HG03045 (cell line): ENCODE measurements around the gene PEMT.

Source experiments
- ATAC-seq: cut with Tn5 transposase; IDR thresholded peaks from one replicate; pipeline ENCODE4 v1.9.1; 2021; ENCODE audit warnings: mild to moderate bottlenecking, moderate library complexity; ENCODE audit not compliant: unreplicated experiment

Gene PEMT

DNA sequence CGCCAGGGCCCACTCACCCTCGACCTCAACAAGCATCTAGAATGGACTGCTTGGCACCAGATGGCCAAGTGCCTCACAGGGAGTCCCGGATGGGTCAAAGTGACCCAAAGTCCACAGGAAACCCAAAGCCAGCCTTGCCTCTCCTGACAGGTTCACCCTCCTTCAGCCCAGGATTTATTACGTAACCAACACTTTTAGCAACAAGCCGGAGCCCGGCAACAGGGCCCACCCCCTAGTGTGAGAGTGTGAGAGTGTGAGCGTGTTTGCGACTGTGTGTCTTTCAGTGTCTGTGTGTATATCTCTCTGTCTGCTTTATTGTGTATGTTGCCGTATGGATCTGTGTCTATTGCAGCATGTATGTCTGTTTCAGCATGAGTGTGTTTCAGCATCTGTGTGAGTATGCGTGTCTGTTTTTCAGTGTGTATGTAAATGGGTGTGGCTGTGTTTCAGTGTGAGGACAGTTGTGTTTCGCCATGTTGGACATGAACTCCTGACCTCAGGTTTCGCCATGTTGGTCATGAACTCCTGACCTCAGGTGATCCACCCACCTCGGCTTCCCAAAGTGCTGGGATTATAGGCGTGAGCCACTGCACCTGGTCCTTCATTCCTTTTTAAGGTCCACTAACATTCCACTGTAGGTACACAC is 13.7 kb upstream of the PEMT start:
- ATAC-seq: no peak

DNA sequence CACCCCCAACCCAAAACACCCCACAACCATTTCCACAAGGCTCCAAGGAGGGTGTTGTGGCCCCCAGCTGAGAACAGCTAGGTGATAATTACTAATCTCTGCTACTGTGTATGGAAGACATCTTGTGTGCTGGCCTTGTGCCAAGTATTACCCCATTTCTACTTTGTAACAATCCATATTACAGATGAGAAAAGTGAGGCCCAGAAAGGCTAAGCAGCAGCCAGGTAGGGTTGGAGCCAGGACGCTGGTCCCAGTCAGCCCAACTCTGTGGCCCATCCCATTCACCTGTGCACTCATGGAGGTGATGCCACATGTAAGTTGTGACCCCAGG is 12.4 kb upstream of the PEMT start:
- ATAC-seq: no peak

DNA sequence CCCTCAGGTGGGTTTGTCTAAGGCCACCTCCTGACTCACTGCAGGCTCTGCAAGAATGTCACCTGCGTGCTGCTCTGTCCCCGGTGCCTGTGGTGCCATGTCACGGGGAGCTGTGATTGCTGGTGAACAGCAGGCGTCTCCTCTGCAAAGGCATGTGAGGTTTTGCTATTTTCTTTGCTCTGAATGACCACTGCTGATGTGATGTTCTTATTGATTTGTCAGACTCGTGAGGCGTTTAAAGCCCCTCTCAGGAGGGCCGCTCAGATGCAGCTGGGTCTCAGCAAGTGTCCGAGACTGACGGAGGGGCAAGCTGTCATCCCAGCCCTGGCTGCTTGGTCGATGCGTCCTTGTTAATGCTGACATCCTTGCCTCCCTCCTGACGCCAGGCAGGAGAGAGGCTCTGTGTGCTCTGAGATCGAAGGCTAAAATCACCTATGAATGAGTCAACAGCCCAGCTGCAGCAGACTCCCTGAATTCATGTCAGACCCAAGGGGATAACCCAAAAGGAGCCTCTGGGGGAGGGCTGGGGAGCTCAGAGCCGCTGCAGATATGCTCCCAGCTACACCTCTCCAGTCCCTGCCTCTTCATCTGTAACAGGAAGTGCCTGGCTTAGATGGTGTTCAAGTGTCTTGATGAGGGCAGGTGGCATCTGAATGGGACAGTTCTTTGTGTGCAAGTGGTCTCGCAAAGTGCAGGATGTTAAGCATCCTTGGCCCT is 11.8 kb upstream of the PEMT start:
- ATAC-seq: no peak

DNA sequence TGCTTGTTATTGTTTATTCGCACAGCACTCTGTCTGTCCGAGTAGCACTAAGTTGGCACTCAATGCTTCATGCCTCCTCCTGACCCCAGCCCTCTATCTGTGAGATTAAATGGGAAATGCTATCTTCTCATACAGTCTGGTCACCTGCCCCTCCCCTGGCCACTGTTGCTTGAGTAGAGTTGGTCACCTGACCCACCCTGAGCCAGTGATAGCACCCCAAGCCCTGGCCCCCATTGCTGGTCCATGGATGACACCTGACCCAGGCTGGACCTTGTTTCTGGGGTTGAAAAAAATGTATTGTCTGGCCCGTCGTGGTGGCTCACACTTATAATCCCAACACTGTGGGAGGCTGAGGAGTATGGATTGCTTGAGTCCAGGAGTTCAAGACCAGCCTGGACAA is 8.5 kb upstream of the PEMT start:
- ATAC-seq: no peak

DNA sequence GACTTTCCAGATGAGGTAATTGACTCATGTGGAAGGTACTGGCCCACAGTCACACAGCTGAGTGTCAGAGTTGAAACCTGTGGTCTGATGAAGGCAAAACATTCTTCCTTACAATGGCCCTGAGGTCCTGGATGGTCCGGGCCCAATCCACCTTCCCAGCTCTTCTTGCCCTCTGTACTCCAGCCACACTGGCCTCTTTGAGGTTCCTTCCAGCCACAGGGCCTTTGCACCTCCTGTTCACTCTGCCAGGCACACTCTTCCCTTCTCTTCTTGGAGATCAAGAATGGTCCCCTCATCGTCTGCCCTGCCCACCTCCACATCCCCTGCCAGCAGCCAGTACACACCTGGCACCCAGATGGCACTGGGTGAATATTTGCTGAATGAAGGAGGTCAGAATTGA is 6.5 kb upstream of the PEMT start:
- no peak for ATAC-seq

DNA sequence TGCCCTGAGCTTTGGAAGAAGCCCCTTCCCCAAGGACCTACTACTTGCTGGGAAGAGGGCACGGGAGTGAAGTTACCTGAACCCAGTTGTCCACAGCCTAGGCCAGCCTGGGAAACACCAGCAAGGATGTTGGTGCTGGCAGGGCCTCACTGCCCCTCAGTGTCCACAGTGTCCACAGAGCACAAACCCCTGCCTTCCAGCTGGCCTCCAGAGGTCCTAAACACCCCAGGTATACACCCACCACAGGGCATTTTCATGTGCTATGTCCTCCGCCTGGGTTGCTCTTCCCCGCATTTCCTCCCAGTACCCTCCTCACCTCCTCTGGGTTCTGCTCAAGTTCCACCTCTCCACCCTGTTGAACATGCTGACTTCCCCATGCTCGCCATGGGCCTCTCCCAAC is 4.2 kb upstream of the PEMT start:
- no peak for ATAC-seq

DNA sequence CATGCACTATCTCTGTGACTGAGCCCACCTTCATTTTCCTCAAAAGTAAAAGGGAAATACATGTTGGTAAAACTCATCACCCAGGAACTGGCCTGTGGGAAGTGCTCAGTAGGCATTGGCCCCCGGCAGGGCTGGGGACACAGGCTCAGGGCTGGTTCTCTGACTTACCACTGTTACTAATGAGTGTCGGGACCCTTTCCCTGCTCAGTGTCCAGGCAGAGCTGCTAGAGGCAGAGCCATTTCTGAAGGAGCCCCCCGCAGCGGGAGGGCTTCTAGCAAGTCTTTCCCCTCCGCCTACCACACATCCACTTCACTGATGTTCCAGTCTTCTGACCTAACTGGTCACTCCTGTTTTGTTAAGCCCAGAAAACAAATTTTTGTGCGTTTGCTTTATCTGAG is 1.7 kb upstream of the PEMT start:
- no peak for ATAC-seq

DNA sequence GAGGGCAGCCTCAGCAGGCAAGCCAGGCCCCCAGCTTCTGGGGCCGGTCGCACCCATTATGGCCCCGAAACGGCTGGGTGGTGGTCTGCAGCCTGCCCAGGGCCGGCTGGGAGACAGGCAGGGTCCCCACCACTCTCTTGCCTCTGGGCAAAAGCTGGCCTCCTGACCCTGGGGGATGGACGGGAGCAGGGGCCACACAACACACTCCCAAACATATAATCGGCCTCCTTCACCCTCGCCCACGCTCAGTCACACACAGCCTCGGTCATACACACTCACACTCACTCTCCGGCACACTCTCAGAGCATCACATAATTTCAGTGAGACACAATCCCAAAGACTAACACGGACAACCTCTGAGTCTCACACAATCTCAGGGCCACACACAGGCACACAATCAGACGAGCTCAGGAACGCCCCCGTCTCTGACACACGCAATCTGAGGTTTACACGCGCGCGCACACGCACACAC is 589 bp downstream of the PEMT start:
- ATAC-seq: peak; percentile 1

DNA sequence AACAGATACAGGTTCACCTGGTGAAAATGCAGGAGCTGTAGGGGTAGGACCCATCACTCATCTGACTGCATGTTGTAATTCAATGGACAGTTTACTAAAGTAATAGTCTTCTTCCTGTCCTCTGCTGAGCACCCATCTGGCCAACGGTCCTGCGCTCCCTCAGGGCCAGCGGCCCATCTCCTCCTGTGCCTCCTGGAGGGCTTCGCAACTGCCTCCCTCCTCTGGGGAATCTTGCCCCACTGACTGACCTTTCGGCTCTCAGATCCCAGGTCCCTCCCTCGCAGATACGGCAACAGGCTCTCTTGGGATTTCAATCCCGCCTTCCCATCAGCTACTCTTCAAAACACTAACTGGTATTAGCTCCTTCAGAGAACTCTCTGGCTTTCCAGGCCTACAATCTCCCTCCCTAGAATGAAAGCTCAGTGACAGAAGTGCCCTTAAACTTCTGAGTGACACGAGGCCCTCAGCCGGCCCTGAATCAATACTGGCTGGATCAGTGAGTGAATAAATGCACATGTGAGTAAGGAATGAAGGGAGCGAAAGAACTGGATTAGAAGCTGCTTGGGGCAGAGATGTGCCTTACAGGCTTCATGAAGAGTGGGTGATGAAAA is 1.3 kb downstream of the PEMT start:
- ATAC-seq: no peak

DNA sequence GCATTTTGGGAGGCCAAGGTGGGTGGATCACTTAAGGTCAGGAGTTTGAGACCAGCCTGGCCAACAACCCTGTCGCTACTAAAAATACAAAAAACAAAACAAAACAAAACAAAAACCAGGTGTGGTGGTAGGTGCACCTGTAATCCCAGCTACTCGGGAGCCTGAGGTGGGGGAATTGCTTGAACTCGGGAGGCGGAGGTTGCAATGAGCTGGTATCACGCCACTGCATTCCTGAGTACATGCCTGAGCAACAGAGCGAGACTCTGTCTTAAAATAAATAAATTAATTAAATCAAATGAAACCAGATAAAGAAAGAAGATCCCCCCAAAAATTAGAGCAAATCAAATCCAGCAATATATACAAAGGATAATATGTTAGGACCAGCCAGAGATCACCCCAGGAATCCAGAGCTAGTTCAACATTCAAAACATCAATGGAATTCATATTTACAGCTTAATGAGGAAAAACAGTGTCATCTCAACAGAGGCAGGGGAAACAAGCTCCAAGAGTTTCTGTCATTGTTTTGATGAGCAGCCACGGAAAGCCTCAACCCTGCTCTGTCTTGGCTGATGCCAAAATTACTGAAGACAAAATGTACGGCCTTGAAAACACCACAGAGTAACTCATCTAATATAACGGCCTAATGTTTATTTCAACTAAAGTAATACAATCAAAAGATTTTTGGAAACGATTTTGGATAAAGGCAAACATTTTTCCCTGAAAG is 3.7 kb downstream of the PEMT start:
- ATAC-seq: no peak

DNA sequence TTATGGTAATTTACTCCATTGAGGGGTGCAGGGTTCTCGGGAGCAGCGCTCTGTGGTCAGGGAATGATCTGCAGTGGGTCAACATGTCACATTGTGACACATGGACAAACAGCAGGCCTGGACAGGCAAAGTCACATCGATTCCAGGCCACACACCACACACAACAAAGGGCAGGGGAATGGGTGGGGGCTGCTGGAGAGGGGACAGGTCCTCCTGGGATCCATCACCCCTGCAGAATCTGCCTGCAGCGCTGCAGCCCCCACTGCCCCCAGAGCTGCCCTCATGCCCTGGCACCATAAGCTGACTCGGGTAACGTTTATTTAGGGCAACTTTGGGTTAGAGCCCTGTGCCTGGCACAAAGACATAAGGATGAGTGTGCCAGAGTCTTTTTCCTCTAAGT is 9.1 kb downstream of the PEMT start:
- ATAC-seq: no peak

DNA sequence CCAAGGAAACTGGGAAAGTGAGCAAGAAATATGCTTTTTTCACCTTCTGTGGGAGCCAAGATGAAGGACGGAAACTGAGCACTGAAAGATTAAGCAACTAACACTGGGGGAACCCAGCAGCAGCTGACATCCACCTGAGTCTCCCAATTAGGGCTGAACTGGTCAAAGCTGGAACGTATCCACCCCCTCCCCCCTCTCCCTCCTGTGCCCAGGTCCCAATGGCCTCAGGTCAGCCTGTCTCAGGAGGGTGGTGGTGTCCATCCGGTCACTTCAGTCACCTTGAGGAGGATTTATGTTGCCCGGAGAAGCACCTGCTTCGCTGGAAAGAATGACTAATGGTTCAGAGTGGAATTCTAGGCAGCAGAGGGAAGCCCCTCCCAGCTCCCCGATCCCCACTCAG is 10.0 kb downstream of the PEMT start:
- no peak for ATAC-seq

DNA sequence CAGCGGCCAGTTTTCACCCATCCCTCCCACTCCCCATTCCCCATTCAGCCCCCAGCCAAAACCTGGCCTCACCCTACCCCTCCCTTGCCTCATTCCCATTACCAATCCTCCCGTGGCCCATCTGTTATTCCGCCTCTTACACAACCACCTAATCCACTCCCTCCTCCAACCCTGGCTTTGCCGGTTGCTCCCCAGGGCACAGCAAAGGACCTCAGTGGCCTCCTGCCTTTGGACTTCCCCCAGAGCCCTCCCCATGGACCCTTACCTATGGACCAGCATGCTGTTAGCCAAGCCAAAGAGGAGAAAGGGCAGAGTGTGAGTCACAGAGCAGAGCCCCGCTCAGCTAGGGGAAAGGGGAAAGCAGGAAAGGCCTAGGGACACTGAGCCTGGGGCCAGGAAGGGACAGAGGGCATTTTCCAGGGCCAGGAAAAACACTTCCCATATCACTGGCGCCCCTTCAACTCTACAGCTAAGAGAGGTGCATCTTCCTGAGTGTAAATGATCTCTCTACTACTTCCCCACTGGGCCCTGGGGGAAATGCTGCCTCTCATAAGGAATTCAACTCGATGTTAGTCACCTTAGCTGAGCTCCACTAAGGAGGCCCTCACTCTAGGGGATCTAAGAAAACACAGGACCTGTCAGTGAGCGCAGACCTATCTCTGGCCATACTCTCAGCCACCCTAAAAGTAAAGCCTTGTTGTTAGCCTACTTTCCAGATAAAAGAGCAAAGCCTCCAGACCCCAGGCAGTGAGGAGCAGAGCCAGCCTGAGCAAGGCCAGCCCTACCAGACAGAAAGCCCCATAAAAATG is 10.6 kb downstream of the PEMT start:
- no peak for ATAC-seq

DNA sequence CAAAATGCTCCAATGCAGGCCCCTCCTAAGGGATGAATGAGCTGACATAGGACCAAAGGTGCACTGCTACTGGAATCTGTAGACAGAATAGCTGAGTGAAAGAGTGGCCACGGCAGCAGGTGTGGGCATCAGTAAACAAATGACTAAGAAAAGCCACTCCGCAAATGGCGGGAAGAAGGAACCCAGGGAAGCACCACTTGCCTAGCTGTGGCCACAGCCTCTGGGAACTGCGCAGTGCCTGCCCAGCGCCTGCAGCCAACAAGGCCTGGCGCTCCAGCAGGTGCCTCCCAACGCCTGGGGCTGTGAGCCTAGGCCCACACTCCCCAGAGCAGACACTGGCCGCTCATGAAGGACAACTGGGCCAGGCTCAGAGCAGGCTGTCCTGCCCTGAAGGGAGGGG is 11.8 kb downstream of the PEMT start:
- ATAC-seq: no peak

DNA sequence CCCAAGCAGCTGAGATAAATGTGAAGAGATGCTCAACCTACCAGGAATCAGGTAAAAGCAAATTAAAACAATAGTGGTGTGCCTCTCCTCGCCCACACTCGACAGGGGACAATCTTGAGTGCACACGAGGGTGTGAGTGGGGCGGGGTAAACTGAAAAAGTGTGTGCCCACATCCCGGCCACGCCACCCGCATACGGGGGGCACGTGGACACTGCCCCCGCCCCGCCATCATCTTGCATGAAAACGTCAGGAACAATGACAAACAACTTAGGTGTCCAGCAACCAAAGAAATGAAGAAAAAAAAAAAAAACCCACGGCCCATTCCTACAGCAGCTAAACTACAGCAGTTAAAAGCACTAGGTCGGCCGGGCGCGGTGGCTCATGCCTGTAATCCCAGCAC is 14.1 kb downstream of the PEMT start:
- no peak for ATAC-seq

DNA sequence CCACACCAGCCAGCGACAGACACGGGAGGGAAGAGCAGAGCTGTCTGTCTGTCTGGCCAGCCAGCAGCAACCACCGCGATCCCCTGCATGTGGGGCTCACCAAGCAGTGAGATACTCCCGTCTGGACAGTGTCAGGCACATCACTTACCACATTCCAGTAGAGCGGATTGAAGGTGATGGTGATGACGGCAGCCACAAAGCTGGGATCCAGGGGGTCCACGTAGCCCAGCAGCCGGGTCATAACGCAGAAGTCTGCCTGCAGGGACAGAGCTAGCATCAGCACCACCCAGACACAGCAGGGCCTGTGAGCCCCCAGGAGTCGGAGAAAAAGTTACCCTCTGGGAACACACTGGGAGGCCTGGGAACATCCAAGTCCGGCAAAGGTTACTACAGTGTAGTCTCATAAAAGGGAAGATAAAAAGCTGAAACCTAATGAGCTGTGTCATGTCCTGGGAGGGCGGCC is 14.7 kb downstream of the PEMT start:
- ATAC-seq: no peak

DNA sequence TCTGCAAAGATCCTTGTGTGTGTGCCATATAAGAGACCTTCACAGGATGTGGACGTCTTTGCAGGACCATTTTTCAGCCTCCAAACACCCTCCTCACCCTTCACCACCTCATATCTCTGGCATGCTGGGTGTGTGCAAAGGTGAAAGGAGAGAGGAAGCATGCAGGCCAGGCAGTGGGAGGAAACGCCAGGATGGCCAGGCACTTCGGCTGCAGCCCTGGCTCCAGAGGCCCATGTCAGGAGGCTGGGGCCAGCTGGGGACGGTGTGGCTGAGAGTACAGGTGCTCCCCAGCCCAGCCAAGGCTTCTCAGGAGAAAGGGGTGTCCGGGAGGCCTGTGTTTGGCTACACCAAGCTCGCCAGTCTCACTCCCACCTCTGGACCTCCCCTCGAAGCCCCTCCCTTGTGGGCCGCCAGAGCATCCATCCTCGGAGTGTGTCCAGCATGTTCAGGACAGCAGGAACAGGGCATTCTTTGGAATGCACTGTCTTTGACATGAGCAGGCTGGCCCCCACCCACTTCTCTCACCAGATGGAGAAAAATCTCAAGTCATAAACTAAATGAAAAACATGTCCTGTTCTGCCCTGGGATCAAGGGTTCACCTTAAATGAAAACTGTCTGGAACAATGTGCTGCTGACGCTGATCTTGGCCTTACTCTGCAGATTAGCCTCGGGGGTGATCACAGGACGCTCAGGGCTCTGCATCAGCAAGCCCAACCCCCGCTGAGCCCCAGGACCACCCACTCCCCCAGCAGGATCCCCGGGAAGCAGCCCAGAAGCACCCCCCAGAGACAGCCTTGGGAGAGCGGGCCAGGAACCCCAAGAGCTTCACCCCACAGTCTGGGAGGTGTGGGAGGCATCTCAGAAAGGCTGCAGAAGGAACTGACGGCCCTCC is 15.9 kb downstream of the PEMT start:
- no peak for ATAC-seq

DNA sequence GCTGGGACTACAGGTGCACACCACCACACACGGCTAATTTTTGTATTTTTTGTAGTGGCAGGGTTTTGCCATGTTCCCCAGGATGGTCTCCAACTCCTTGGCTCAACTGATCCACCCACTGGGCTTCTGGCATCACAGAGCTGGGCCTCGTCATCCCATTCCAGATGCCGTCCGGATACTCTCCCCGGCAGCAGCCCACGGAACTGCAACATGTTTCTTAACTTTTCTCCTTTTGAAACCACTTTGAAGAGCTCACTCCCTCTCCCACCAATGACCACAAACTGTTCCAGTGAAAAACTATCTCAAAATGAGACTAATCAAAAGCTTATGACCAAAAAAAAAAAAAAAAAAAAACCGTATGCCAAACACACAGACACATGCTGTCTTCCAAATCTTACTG is 17.6 kb downstream of the PEMT start:
- ATAC-seq: no peak

DNA sequence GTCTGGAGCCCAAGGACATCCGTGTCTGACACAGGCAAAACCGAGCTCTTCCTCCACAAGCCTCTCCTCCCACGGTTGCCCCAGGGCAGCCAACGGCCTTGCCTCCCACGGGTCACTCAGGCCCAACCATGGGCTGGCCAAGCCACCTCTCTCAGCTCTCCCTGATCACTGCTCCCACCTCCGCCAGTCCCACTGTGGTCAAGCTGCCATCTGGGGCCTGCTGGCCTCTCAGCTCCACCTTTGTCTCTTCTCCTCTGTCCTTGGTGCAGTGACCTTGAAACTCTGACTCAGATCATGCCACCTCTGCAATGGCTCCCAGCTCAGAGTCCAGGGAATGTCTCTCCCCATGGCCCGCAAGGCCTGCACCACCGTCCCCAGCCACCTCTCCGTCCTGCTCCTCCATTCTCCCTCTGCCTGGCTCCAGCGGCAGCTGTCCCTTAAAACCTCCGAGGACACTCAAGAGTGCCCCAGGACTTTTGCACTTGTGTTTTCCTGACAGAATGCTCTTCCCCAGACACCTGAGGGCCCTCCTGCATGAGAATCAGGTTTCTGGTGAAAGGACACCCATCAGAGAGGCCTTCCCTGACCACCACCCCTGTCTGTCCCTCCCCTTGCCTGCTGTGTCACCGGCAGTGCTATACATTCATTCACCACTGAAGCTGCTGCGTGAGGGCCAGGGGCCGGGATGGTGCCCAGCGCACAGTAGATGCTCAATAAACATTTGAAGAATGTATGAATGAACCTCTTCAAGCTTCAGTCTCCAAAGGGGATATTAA is 19.3 kb downstream of the PEMT start:
- ATAC-seq: no peak
